HAP-1 (cell line): ENCODE measurements around the gene TMEM123.
"Not testable (repeated sequence)": the region's sequence is repeated elsewhere in the genome, so short reads cannot be mapped to it uniquely, and the experiment has no call there.

ENCODE experiments used
- DNase-seq, 2 experiments: peaks; one replicate each; pipeline ENCODE4 v3.0.0-alpha.2; 2016 to 2020; ENCODE audit warnings: low spot score in 2 of 2
- H3K27me3 ChIP-seq: fragments of 250-450 bp; sonication (Bioruptor Pico); 2 replicates; pipeline ENCODE4 v1.5.1; 2020; ENCODE audit warnings: low read depth, mild to moderate bottlenecking, moderate library complexity
- H3K36me3 ChIP-seq: fragments of 250-450 bp; sonication (Bioruptor Pico); replicated peaks from 2 replicates; pipeline ENCODE4 v1.5.1; 2020; ENCODE audit warnings: mild to moderate bottlenecking
- H3K4me1 ChIP-seq: fragments of 250-450 bp; sonication (Bioruptor Pico); 2 replicates; pipeline ENCODE4 v1.5.1; 2020; ENCODE audit warnings: mild to moderate bottlenecking
- H3K4me3 ChIP-seq: fragments of 250-450 bp; sonication (Bioruptor Pico); 2 replicates; pipeline ENCODE4 v1.5.1; 2020; ENCODE audit warnings: mild to moderate bottlenecking, moderate library complexity
- H3K9me3 ChIP-seq: fragments of 250-450 bp; sonication (Bioruptor Pico); 2 replicates; pipeline ENCODE4 v1.5.1; 2020; ENCODE audit warnings: mild to moderate bottlenecking, moderate library complexity
- in situ Hi-C: fragments of 300-500 bp; cut with MboI; formaldehyde crosslinking; loops from 3 replicates; pipeline ENCODE4 v1.14.3; 2020; ENCODE audit warnings: low sequenced_read_pairs, inconsistent platforms, mixed read lengths

TMEM123 gene

GRCh38 chr11:102386136-102386734 lies 66.3 kb downstream of the TMEM123 start:
- in situ Hi-C loops: no loop called here
- H3K36me3 ChIP-seq: no peaks in the 10 kb centered on the region; the same call in 1 of the 2 replicates

GRCh38 chr11:102385085-102386007 lies 67.2 kb downstream of the TMEM123 start:
- peaks cover 15% of the 10 kb centered on the region for H3K4me1 ChIP-seq
- H3K36me3 ChIP-seq: no peaks in the 10 kb centered on the region; the same call in 1 of the 2 replicates
- H3K4me3 ChIP-seq: no peak overlapping the region
- no peaks in the 10 kb centered on the region for H3K27me3 ChIP-seq
- DNase-seq: no peak
- in situ Hi-C loops: no loop called here
- no peaks in the 10 kb centered on the region for H3K9me3 ChIP-seq

More at GRCh38 chr11:102386136-102386734, 66.3 kb downstream of the TMEM123 start:
- Histone ChIP-seq H3K9me3 (no peaks in the 10 kb centered on the region), H3K27me3 (no peaks in the 10 kb centered on the region), H3K4me3 (no peak overlapping the region), H3K4me1 (peaks cover 14% of the 10 kb centered on the region)
- no peak for DNase-seq

GRCh38 chr11:102384419-102385079 lies 68.0 kb downstream of the TMEM123 start:
- Histone ChIP-seq H3K36me3 (no peaks in the 10 kb centered on the region; the same call in 1 of the 2 replicates), H3K4me3 (no peak overlapping the region), H3K9me3 (no peaks in the 10 kb centered on the region), H3K4me1 (peaks cover 19% of the 10 kb centered on the region), H3K27me3 (no peaks in the 10 kb centered on the region)
- in situ Hi-C loops: no loop called here
- no peak for DNase-seq

DNA sequence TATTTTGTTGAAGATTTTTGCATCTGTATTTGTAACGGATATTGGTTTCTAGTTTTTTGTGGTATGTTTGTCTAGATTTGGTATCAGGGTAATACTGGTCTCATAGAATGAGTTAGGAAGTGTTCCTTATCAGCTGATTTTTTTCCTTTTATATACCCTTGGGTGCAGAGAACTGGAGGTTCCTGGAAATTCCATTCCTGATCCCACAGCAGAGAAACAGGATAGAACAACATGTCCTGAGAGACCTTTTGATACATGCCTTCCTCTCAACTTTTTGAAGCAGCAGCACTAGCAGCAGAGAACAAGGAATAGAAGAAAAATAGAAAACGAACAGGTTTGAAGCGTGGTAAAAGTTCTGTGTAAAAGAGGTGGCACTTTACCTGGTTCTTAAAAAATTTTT lies 68.7 kb downstream of the TMEM123 start:
- DNase-seq: no peak
- no peak overlapping the region for H3K4me3 ChIP-seq
- peaks cover 5% of the 10 kb centered on the region for H3K36me3 ChIP-seq
- H3K9me3 ChIP-seq: no peaks in the 10 kb centered on the region
- peaks cover 19% of the 10 kb centered on the region for H3K4me1 ChIP-seq
- in situ Hi-C loops: no loop called here
- H3K27me3 ChIP-seq: no peaks in the 10 kb centered on the region

DNA sequence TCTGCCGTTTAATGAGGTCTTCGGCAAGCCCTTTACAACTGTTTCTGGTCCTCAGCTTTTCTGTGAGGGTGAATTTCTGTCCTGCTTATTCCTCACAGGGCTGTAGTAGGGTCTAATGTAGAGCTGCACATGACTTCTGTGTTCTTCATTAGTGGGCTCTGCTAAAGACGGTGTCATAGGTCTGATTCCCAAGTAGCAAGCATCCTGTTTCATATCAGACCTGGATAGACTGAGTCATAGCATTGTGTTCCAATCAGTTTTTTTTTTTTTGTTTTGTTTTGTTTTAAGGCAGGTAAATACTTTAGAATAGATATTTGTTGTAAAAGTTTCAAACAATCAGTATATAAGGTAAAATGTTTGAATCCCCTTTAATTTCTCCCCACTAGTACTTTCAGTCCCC lies 70.2 kb downstream of the TMEM123 start:
- H3K36me3 ChIP-seq: peaks cover 5% of the 10 kb centered on the region
- in situ Hi-C loops: no loop called here
- no peak for DNase-seq
- no peak overlapping the region for H3K4me3 ChIP-seq
- no peaks in the 10 kb centered on the region for H3K27me3 ChIP-seq
- H3K4me1 ChIP-seq: peaks cover 19% of the 10 kb centered on the region
- H3K9me3 ChIP-seq: no peaks in the 10 kb centered on the region

DNA sequence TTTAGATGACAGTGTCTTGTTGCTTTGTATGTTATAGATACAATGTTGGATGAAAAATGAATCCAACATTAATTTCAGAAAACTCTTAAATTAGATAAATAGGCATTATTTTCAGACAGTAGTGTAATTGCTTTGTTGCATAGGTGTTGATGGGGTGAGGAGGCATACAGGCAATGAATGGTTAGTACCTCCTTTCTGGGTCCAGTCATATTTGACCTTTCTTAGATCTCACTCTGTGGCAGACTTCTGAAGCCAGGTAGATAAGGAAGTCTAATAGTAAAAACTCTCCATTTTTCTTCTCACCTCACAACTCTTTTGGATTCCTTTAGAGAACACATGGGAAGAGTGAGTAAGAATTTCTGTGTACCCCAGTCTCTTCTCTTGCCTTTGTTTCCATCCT lies 73.7 kb downstream of the TMEM123 start:
- Histone ChIP-seq H3K36me3 (peaks cover 8% of the 10 kb centered on the region; the same call in 1 of the 2 replicates), H3K27me3 (no peaks in the 10 kb centered on the region), H3K4me3 (no peak overlapping the region), H3K4me1 (peaks cover 12% of the 10 kb centered on the region), H3K9me3 (no peaks in the 10 kb centered on the region)
- no peak for DNase-seq
- in situ Hi-C loops: no loop called here

DNA sequence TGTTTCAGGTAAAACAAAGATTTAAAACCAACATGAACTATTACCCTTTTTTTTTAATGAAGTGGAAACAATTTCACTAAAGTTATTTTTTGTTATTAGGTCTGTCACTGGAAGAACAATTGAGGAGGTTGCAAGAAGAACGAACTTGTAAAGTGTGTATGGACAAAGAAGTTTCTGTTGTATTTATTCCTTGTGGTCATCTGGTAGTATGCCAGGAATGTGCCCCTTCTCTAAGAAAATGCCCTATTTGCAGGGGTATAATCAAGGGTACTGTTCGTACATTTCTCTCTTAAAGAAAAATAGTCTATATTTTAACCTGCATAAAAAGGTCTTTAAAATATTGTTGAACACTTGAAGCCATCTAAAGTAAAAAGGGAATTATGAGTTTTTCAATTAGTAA lies 74.7 kb downstream of the TMEM123 start:
- DNase-seq: no peak
- Histone ChIP-seq H3K4me1 (peaks cover 5% of the 10 kb centered on the region; the same call in 1 of the 2 replicates), H3K4me3 (no peak overlapping the region), H3K27me3 (no peaks in the 10 kb centered on the region), H3K36me3 (peaks cover 8% of the 10 kb centered on the region; the same call in 1 of the 2 replicates), H3K9me3 (no peaks in the 10 kb centered on the region)
- in situ Hi-C loops: no loop called here

DNA sequence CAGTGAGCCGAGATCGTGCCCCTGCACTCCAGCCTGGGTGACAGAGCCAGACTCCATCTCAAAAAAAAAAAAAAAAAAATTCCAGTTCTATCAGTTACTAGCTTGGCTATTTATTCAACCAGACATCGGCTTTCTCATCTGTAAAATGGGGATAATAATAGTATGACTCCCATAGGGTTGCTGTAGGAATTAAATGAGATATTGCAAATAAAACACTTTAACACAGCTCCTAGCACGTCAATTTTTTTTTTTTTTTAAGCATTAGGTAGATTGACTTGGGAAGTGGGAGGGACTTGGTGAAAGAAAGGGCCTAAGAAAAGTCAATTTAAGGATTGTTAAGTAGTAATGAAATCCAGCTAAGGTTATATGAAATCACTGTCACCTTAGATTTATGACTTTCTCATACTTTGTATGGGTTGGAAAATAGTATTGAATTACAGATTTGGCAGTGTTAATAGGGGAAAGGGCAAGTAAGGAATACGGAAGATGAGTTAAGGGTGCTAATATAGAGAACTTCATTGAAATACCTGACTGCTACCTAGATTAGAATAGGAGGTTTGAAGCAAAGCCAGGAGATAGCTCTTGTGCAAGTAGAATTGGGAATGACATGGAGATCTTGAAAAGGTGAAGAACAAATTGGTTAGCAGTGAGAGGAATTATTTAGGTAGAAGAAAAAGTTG lies 76.7 kb downstream of the TMEM123 start:
- in situ Hi-C loops: no loop called here

DNA sequence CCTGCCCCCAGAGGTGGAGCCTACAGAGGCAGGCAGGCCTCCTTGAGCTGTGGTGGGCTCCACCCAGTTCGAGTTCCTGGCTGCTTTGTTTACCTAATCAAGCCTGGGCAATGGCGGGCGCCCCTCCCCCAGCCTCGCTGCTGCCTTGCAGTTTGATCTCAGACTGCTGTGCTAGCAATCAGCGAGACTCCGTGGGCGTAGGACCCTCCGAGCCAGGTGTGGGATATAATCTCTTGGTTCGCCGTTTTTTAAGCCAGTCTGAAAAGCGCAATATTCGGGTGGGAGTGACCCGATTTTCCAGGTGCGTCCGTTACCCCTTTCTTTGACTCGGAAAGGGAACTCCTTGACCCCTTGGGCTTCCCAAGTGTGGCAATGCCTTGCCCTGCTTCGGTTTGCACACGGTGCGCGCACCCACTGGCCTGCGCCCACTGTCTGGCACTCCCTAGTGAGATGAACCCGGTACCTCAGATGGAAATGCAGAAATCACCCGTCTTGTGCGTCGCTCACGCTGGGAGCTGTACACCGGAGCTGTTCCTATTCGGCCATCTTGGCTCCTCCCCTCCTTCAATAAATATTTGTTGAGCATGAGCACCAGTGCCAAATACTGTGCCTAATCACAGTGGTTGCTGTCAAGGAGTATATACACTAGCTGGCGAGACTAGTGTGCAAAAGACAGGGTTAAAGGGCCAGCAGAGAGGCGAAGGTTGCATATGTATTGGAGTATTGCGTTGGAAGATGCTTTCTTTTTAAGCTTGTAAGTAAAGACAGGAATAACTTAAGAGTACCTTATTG lies 77.7 kb downstream of the TMEM123 start:
- H3K27me3 ChIP-seq, H3K4me3 ChIP-seq, DNase-seq, H3K9me3 ChIP-seq, H3K4me1 ChIP-seq, H3K36me3 ChIP-seq, in situ Hi-C loops: not testable (repeated sequence)

More for the DNA sequence above, 76.7 kb downstream of the TMEM123 start:
- Histone ChIP-seq H3K27me3 (no peaks in the 10 kb centered on the region), H3K4me1 (peaks cover 5% of the 10 kb centered on the region; the same call in 1 of the 2 replicates), H3K36me3 (peaks cover 8% of the 10 kb centered on the region; the same call in 1 of the 2 replicates), H3K9me3 (no peaks in the 10 kb centered on the region), H3K4me3 (no peak overlapping the region)
- DNase-seq: no peak

- Histone ChIP-seq H3K27me3 (no peaks in the 10 kb centered on the region), H3K4me3 (no peak overlapping the region), H3K4me1 (0 out of 2 replicates have a peak, but pooled peaks cover 2% of the 10 kb centered on the region), H3K9me3 (no peaks in the 10 kb centered on the region), H3K36me3 (peaks cover 22% of the 10 kb centered on the region)
- in situ Hi-C loops: no loop called here
- no peak for DNase-seq
These were observed 84.1 kb downstream of the TMEM123 start for GRCh38 chr11:102368472-102368871.

- in situ Hi-C loops: no loop called here
These were observed 85.2 kb downstream of the TMEM123 start for GRCh38 chr11:102367364-102367763.

GRCh38 chr11:102364991-102365390 lies 87.6 kb downstream of the TMEM123 start:
- H3K4me3 ChIP-seq: no peak overlapping the region
- H3K27me3 ChIP-seq: no peaks in the 10 kb centered on the region
- in situ Hi-C loops: no loop called here
- H3K9me3 ChIP-seq: no peaks in the 10 kb centered on the region
- H3K4me1 ChIP-seq: 0 out of 2 replicates have a peak, but pooled peaks cover 2% of the 10 kb centered on the region
- H3K36me3 ChIP-seq: peaks cover 29% of the 10 kb centered on the region
- no peak for DNase-seq

More at GRCh38 chr11:102367364-102367763, 85.2 kb downstream of the TMEM123 start:
- peak in 1 of 2 experiments; percentile 19 for DNase-seq
- Histone ChIP-seq H3K4me3 (no peak overlapping the region), H3K9me3 (no peaks in the 10 kb centered on the region), H3K27me3 (no peaks in the 10 kb centered on the region), H3K4me1 (0 out of 2 replicates have a peak, but pooled peaks cover 2% of the 10 kb centered on the region), H3K36me3 (peaks cover 29% of the 10 kb centered on the region)
